Nucleus accumbens (tissue), 56 donors: ENCODE results near the gene CNTN5.
"Not testable (repeated sequence)": the region's sequence is repeated elsewhere in the genome, so short reads cannot be mapped to it uniquely, and the experiment has no call there.

Source experiments
- DNase-seq, 56 donors: peaks; one replicate each; lab custom pipeline; 2025; lab: John Stamatoyannopoulos, UW

Gene CNTN5

GRCh38 chr11:99693941-99694492 is 673.3 kb downstream of the CNTN5 start:
- no peak for DNase-seq

- DNase-seq, result no peak
Measured at GRCh38 chr11:99695106-99695505, 674.4 kb downstream of the CNTN5 start.

- DNase-seq, result no peak
Measured at GRCh38 chr11:99706848-99707247, 686.1 kb downstream of the CNTN5 start.

GRCh38 chr11:99708928-99709672 is 688.4 kb downstream of the CNTN5 start:
- DNase-seq, result no peak

- no peak for DNase-seq
Measured at GRCh38 chr11:99716302-99716701, 695.6 kb downstream of the CNTN5 start.

- no peak for DNase-seq
Measured at GRCh38 chr11:99718291-99718690, 697.5 kb downstream of the CNTN5 start.

- DNase-seq, result peak in 2 of 56 donors; percentile 0 to 9
Measured at GRCh38 chr11:99739464-99740089, 718.8 kb downstream of the CNTN5 start.

GRCh38 chr11:99742501-99742900 is 721.8 kb downstream of the CNTN5 start:
- no peak for DNase-seq

- no peak for DNase-seq
Measured at GRCh38 chr11:99759787-99760186, 739.0 kb downstream of the CNTN5 start.

- DNase-seq, result no peak
Measured at GRCh38 chr11:99766811-99767210, 746.1 kb downstream of the CNTN5 start.

- DNase-seq, result no peak
Measured at GRCh38 chr11:99773646-99774045, 752.9 kb downstream of the CNTN5 start.

- DNase-seq, result no peak
Measured at GRCh38 chr11:99781074-99781473, 760.3 kb downstream of the CNTN5 start.

- DNase-seq, result no peak
Measured at GRCh38 chr11:99791354-99791753, 770.6 kb downstream of the CNTN5 start.

GRCh38 chr11:99795999-99796398 is 775.2 kb downstream of the CNTN5 start:
- DNase-seq, result no peak

- DNase-seq, result no peak
Measured at GRCh38 chr11:99803501-99803900, 782.8 kb downstream of the CNTN5 start.

- DNase-seq, result no peak
Measured at GRCh38 chr11:99812516-99812915, 791.8 kb downstream of the CNTN5 start.

- no peak for DNase-seq
Measured at GRCh38 chr11:99814021-99814420, 793.3 kb downstream of the CNTN5 start.

- DNase-seq, result no peak
Measured at GRCh38 chr11:99814738-99815137, 794.0 kb downstream of the CNTN5 start.

GRCh38 chr11:99818991-99819390 is 798.2 kb downstream of the CNTN5 start:
- no peak for DNase-seq

GRCh38 chr11:99822846-99823565 is 802.3 kb downstream of the CNTN5 start:
- DNase-seq, result no peak

GRCh38 chr11:99836739-99837138 is 816.0 kb downstream of the CNTN5 start:
- DNase-seq, result not testable (repeated sequence)
